HuH-7.5 (cell line): Measurements from ENCODE around the gene IGF2BP3.

Experiments used
- DNase-seq: peaks from one replicate; pipeline ENCODE4 v3.0.0; 2011; ENCODE audit warnings: low spot score

IGF2BP3 gene

DNA sequence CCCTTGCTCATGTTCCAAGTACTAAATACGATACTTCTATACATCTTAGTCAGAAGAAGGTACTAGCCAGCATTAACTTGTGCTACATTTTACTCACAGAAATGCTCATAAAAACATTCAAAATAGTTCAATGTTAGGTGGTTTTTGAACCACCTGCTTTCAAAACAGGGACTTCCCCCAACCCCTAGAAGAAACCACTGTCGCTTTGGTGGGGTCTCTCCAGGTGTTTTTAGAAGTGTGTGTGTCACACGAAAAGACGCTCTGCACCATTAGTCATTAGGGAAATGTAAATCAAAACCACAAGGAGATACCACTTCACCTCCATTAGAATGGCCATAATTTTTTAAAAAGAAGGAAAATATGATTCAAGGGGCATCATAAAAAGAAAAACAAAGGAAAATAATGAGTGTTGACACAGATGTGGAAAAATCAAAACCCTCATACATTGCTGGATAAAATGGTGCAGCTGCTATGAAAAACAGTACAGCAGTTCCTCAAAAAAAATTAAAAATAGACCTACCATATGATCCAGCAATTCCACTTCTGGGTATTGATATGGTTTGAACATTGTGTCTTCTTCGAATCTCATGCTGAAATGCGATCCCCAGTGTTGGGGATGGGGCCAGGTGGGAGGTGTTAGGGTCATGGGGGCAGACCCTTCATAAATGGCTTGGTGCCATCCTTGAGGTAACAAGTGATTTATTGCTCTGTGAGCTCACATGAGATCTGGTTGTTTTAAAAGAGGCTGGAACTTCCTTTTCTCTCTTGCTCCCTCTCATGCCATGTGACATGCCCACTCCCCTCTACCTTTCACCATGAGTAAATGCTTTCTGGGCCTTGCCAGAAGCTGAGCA lies 96.9 kb downstream of the IGF2BP3 start:
- DNase-seq: no peak

DNA sequence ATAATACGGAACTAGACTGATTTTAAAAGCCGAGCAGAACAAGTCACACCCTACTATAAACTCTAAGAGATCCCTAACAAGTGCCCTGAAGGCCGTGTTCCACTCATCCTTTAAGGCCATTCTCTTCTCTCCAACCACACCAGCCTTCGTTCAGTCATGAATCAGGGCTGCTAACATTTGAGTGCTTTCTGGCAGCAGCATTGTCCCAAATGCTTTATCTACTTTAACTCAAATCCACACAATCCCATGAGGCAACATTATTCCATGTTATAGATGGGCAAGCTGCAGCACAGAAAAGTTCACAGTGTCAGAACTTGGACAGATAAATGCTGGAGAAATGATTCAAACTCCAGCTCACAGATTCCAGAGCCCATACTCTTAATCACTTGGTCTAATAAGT lies 97.7 kb downstream of the IGF2BP3 start:
- DNase-seq: no peak

DNA sequence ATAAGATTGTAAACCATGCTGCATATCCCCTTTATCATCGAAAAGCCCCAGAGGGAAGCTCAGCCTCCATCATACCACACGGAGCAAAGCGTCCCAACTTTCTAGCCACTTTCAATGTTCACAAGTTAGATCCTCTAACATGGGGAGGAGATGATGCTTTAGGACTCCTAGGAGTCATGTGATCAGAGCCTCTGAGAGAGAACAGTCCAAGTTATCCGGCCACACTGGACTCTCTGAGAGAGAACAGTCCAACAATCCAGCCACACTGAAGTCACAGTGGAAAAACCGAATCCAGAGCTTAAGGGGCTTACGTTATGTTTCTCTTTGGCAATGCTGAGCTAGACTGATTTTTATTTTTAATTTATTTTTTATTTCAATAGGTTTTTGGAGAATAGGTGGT lies 98.6 kb downstream of the IGF2BP3 start:
- DNase-seq: no peak

DNA sequence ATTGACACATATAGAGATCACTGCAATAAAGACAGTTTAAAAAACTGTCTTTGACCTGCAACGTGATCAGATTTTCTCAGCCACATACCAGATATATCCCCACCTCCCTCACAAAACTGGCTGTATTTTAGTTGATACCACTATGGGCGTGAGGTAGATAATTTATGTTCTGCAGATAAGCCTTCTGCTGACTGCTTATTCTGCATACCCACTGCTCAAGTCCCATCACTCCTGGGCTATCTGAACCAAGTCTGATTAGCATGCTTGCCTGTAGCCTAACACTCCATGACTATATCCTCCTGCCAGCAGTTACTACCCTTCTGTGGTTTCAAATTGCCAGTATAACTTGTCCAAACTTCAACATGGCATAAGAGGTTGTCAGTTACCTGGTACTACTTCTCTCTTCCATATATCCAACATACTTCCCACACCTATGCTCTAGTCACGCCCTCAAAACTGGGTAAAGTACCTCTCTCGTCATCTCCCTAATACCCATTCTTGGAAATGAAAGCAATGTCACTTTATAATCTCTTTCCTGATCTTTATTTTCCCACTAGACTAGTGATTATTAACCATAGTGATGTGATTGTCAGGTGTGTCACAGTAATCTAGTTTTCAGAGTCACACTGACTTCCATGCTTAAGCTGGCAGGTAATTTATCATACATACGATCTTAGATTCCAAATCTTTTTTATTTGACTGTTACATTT lies 100.4 kb downstream of the IGF2BP3 start:
- no peak for DNase-seq

DNA sequence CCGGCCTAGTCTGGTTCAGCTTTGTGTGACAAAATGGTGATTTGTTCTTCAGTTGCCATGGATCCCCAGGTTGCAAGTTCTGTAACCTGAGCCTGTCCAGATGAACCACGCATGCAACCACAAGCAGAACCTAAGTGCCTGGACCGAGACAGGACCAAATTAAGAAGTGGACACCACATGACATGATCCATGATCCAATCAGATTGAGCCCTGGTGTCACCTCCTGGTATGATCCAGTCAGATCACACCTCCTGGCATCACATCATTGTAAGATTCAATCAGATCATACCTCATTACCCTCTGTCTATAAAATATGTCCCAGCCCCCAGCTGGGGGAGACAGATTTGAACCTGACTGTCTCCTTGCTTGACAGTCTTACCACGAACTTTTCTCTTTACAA lies 101.2 kb downstream of the IGF2BP3 start:
- no peak for DNase-seq

DNA sequence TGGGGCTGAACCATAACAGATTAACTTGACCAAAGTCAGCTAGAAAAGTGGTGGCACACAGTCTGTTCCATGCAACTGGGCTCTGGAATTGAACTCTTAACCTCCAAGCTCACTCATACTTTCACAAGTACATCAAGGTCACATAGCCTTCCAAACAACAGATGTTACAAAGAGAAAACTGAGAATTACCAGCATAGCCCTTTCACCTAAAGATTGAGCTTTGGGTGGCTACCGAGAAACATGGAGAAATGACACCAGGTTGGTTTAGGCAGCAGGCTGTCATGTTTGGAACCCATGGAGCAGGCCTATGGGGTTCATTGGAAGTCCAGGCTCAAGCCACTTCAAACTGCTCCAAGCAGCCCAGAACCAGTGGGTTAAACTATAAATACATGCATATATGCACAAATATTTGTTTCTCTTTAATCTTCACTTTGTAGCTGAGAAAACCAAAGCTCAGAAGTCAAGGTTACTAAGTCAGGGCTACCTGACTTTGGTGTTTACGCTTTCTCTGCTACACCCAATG lies 112.1 kb downstream of the IGF2BP3 start:
- no peak for DNase-seq

DNA sequence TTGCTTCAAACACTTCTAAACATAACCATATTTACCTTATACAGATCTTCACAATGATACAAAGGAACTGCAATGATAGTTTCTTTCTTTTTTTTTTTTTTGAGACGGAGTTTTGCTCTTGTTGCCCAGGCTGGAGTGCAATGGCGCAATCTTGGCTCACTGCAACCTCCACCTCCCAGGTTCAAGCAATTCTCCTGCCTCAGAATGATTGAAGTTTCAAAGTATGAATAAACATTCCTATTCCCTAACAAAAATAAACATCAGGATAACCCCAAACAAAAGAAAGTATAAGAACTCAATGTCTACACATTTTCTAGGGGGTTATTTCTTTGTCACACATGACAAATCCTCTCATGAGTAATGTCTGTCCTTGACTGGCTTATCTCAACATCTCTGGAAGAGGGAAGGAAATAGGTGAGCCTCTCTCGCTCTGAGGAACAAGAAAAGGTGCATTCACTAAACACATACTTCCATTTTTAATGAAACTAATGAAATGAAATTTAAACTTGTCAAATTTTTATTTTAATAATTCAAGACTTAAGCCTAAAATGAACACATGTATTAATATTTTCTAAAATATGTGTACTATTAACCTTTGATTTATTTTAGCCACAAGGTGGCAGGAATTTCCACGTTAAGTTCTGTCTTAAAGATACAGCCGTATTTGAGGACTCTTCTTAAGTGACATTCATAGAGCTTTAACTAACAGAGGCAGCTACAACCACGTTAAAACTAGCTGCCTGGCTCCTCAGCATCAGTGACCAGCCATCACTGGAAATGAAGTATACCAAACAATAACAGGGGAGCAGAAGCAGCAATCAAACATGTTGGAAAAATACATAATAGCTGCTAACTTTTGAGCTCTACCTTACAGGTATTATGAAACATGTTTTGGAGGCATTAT lies 112.8 kb downstream of the IGF2BP3 start:
- DNase-seq: peak; percentile 29

DNA sequence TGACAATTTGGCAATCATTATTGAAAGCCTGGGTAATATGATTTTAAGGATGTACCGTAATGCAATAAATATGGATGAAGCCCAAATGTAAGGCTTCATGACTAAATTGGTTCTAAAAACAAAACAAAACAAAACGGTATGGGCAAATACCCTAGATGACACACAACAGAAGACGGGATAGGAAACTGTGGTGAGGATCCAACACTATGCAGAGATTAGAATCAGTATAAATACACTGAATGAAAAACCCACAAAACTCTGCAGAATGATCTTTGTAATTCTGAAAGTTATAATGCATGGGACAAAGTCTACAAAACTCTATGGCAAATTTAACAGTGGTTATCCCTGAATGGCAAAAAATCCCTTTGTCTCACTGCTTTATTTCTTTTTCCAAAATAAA lies 113.6 kb downstream of the IGF2BP3 start:
- DNase-seq: no peak

DNA sequence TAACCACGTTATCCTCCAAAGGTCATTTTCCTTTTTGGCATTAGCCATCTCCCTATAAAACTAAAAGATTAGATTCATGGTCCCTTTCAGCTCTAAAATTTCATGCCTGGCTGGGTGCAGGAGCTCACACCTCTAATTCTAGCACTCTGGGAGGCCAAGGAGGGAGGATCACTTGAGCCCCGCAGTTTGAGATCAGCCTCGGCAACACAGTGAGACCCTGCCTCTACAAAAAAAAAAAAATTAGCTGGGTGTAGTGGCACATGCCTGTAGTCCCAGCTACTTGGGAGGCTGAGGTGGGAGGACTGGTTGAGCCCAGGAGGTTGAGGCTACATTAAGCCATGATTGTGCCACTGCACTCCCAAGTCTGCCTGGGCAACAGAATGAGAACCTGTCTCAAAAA lies 114.1 kb downstream of the IGF2BP3 start:
- DNase-seq: no peak

DNA sequence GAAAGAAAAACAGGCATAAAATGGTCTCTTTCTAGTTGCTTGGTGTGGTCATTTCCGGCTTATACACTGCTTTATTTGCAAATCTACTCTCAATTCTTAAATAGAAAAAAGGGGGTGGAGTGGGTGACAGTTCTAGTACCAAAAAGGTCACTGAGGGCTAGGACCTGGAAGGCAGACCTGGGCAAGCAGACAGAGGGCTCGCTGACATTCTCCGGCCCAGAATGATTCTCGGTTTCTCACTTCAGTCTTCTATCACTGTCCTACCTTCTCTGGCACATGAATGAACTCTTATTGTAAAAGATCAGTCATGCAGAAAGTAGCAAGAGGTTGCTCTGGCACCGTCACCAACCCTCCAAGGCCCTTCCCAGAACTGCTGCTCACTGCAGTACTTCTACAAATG lies 117.1 kb downstream of the IGF2BP3 start:
- DNase-seq: no peak

DNA sequence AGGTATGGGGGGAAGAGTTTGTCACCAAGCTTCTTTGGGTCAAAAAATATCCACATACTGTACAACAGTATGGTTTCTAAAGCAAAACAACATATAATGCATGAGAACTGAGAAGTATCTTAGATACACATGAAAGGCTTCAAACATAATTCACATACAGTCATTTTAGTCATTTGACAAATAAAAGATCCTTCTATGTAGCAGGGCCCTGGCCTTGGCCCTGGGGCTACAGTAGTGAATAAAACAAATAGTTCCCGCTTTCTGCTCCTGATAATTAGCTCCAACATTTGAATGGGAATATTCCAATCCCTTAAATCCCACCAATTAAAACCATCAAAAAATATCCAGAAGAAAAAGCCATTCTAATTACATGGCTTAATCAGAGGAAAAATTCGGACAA lies 119.8 kb downstream of the IGF2BP3 start:
- DNase-seq: no peak

DNA sequence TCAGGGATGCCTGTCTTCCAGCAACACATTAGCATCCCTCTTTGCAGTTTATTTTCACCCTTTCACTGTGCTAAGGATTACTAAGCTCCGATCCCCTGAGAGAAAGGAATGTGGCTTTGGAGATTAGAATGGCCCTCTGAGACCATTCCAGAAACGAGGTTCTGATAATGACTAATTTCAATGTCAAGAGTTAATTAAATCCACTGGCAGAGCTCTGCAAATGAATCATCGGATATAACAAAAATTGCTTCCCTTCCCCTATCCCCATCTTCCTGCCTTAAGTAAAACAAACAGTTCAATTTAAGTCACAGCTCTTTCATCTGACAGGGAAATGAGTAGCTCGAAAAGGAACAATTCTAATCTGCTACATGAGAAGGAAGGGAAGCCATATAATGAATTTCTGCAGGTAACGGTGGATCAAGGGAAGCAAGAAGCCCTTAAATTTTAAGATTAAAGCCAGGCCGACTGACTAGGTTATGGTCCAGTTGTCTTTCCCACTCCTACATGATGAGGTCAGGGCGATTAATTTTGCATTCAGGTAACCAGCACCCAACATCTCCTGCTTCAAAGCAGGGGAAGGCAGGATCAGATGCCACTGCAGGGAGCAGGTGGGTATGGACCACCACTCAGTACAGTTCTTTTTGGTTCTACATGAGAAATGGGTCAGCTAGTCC lies 120.7 kb downstream of the IGF2BP3 start:
- no peak for DNase-seq

DNA sequence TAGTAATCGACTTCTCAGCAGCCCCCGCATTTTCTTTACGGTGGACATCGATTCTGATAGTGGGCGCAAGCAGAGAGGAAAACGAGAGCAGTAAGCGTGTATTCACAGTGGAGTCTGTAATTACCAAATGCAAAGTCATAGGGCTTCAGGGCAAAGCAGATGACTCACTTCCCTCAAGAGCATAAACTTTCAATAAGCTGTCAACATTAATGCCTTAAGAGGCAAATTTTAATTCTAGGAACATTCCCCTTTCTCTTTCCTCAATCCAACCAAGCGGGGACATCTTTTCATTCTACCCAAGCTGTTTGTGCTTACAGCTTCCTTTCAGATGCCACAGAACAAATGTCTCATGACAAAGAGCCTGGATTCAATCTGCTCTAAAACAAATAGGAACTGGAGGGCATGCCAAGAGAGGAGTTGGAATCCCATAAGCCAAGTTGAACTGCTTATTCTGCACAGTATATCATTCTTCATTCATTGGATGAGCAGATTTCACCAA lies 122.6 kb downstream of the IGF2BP3 start:
- DNase-seq: no peak

DNA sequence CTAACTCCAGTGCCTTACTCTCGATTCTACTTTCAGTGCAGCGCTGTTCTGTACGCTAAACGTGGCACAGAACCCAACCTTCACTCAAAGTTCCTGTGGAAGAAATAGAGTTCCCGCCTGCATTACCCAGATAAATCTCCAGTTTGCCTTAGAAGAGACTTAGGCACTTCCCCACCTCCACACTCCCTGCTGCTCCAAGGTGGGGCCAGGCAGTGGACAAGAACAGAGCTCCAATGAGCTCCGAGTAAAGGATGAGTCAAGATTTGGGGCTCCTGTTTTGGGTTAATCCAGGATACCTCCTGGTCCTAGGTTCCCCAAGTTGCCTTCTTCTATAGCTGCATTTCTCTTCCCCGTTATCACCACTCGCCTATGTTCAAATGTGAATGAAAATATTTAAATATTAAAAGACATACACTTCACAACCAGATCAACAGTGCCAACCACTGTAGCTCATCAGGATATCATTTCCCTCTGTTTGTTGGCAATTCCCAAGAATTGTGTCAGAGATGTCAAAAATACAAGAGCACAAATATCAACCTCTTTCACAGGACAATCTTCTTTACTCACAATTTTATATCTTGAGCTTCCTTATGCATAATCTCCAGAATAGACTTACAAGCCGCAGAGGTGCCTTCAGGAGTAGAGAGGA lies 123.1 kb downstream of the IGF2BP3 start:
- DNase-seq: no peak

DNA sequence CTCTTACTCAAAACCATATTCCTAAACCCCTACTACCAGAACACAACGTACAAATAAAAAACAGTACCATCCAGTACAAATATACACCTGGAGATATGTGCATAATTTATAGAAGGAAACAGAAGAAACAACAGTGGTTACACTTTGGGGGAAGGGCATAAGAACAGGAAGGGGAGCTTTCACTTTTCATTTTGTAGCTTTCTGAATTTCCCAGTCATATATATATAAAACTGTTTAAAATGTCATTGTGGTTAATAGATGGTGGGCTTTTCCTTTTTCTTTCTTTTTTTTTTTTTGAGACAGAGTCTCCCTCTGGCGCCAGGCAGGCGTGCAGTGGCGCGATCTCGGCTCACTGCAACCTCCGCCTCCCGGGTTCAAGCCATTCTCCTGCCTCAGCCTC lies 124.0 kb downstream of the IGF2BP3 start:
- no peak for DNase-seq

DNA sequence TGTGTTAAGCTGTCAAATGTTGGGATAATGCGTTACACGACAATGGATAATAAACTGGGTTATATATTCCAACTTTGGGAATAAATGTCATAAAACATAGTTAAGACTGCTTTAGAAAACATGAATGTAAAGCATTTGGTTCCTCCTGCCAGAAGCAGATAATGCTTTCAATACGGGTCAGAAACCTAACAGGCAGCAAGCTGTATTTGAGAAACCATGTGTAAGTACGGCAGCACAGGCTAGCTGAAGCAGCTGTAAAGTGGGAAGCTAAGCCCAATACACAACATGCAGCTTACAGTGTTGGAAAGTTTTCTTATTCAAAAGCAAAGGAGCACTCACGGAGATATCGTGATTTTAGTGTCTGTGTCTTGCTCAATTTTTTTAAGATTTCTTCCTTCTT lies 124.7 kb downstream of the IGF2BP3 start:
- DNase-seq: no peak

DNA sequence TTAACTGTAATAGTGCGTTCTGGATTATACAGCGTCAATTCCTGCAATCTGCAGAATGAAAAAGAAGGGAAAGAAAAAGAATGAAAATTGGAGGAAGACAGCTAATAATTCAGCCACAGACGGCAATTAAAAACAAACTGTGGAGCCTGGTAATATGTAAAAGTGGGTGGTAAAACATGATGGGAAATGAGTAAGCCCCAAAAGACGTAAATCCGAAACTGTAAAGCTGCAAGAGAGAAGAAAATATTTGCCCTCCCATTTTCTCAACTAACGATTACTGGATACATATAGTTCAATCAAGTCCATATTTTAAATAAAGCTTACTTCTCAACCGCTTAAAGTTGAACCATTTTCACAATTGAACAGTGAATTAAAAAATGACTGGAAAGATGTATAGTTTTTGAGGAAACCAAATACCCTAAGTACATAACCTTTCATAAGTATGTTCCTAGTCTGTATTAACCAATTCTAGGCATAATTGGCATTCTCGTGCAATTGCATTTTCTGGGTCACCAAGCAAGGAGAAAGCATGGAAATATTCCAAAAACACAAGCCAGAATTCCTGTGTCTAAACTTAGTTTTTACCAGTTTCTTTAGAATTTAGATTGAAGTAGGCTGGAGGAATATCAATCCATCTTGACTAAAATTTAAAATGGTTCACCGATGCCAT lies 126.3 kb downstream of the IGF2BP3 start:
- no peak for DNase-seq

DNA sequence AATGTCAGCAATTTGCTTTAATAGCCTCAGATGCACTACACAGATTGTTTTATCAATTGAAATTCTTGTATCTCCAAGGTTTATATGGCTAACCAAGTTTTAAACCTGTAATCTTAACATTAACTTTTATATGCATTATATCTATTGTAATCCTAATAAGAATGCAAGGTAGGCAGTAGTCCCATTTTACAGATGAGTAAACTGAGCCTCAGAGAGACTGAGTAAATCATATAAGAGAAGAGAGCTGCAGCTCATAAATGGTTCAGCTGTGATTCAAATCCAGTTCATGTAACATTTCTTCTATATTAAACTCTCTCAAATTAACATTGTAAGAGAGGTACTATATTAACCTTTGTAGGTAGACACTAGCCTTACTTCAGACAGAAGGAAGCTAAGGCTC lies 127.2 kb downstream of the IGF2BP3 start:
- DNase-seq: no peak

DNA sequence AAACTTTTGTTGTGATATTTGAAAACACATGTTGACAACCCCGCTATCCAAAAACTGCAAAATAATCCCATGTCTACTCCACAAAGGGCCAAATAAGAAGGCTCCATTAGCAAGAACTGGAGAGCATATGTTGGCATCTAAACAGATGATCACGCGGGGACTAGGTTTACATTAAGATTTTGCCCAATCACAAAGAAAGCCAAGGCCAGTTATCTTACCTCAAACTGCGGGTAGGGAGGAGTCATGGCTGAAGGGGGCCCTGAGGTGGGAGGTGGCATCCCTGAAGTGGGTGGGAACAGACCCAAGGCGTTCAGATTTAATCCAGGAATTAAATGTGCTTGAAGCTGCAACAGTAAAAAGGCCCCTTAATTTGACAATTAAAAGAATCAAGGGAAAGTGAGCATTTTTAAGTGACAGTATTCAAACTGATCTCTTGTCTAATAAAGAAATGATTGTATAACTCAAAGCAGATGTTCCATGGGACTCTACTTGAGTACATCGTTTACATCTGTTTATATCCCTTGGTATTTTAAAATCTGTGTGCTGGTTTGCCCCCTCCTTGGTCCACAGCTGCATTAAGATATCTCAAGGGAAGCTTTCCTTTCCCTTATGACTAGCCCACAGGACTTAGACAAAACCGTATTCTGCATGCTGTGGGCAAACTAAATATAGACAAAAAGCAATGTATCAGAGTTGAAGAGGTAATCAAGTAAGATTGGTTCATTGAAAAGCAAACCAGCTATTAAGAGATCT lies 128.3 kb downstream of the IGF2BP3 start:
- no peak for DNase-seq

DNA sequence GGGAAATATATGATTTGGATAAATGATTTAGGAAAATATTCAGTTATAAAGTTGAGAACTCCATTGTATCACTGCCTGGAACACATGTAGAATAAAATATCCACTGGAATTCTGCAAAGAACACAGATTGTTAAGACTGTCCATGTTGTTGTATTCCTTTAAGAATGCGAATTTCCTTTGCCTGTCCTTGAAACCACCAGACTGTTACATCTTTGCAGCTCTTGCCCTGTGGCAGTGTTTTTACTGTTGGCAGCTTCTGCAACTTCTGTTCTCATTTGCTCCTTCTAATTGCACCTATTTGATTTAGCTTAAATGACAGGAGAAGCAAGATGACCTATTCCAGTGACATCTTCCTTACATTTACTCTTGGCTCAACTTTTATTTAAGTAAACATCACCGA lies 131.4 kb downstream of the IGF2BP3 start:
- DNase-seq: no peak
